HepG2 (cell line): ENCODE results near the gene MX2. TPM values are rescaled to one million over a fixed set of nuclear protein-coding genes. Genes with fewer than 3 reads are reported as not detected.
"Not testable (repeated sequence)": the region's sequence is repeated elsewhere in the genome, so short reads cannot be mapped to it uniquely, and the experiment has no call there.

Source experiments
- ATAC-seq: fragments of 200-7000 bp; cut with Tn5 transposase; 3 replicates; pipeline ENCODE4 v1.9.1; 2020; ENCODE audit warnings: mild to moderate bottlenecking, moderate library complexity
- BruUV-seq: library from RNA; stranded (reverse); fragments of 400-500 nt; replicated peaks from 2 replicates; lab custom pipeline; 2021; lab: Mats Ljungman, UMichigan
- CTCF ChIA-PET: fragments of 300-600 bp; formaldehyde crosslinking; extraction: SDS; loops from one replicate; lab custom pipeline; 2021; ENCODE audit warnings: low total read pairs, inconsistent platforms, low intra/inter-chr PET ratio; lab: Yijun Ruan, JAX
- POLR2A ChIA-PET: fragments of 350-600 bp; sonication (Branson Sonifier 250); formaldehyde crosslinking; loops from one replicate; lab custom pipeline; 2020; ENCODE audit warnings: antibody characterized with exemption, inconsistent platforms; lab: Yijun Ruan, JAX
- DNase-seq: peaks from one replicate; pipeline ENCODE4 v3.0.0-alpha.2; 2015; ENCODE audit warnings: low spot score
- FAIRE-seq: peaks from 3 replicates; lab custom pipeline; 2011; peaks lifted over from hg19 to GRCh38; lab: Jason Lieb, UNC
- H2AFZ ChIP-seq: one replicate; pipeline ENCODE4 v1.6.1; 2011; ENCODE audit warnings: low read length, inconsistent platforms
- H3K27ac ChIP-seq: fragments of 300-600 bp; 3 replicates; pipeline ENCODE4 v1.8.0; 2011; ENCODE audit warnings: mixed run types, mild to moderate bottlenecking, mixed read lengths, low read length, inconsistent platforms; ENCODE audit not compliant: insufficient read depth; ENCODE audit errors: extremely low read length
- H3K27me3 ChIP-seq, 2 experiments: fragments of 200-600 bp in 1 of 2; 2 replicates in 1 of 2; 3 replicates in 1 of 2; pipeline versions ENCODE4 v1.6.0 to v1.8.0; 2011; ENCODE audit warnings: low read length in 2 of 2, mild to moderate bottlenecking in 2 of 2, moderate library complexity in 2 of 2, inconsistent platforms in 1 of 2; ENCODE audit not compliant: insufficient read depth in 2 of 2, control insufficient read depth in 1 of 2
- H3K36me3 ChIP-seq, 2 experiments: fragments of 200-600 bp in 1 of 2; replicated peaks in 1 of 2; 2 replicates in 1 of 2; 3 replicates in 1 of 2; pipeline versions ENCODE4 v1.5.1 to v1.8.0; 2011; ENCODE audit warnings: low read length in 2 of 2, inconsistent platforms in 1 of 2; ENCODE audit not compliant: insufficient read depth in 2 of 2, control insufficient read depth in 1 of 2
- H3K4me1 ChIP-seq: 2 replicates; pipeline ENCODE4 v1.5.1; 2012; ENCODE audit warnings: low read length, inconsistent platforms; ENCODE audit not compliant: insufficient read depth
- H3K4me2 ChIP-seq: 2 replicates; pipeline ENCODE4 v1.6.0; 2011; ENCODE audit warnings: low read depth, low read length, inconsistent platforms
- H3K4me3 ChIP-seq, 3 experiments: fragments of 200-600 bp in 1 of 3; sonication (generic), shearing (Covaris generic) in 1 of 3; replicated peaks in 1 of 3; 2 replicates each; pipeline ENCODE4 v1.5.1; 2011 to 2016; ENCODE audit warnings: low read length in 3 of 3, inconsistent platforms in 2 of 3, low read depth in 2 of 3, mild to moderate bottlenecking in 2 of 3, control low read depth in 1 of 3, mixed read lengths in 1 of 3; ENCODE audit not compliant: insufficient read depth in 1 of 3
- H3K79me2 ChIP-seq: one replicate; pipeline ENCODE4 v1.6.1; 2011; ENCODE audit warnings: low read length, inconsistent platforms; ENCODE audit not compliant: insufficient read depth
- H3K9ac ChIP-seq: 2 replicates; pipeline ENCODE4 v1.6.0; 2011; ENCODE audit warnings: mild to moderate bottlenecking, low read depth, low read length, inconsistent platforms; ENCODE audit not compliant: insufficient read depth
- H3K9me3 ChIP-seq: 2 replicates; pipeline ENCODE4 v1.5.1; 2012; ENCODE audit warnings: mild to moderate bottlenecking, low read length
- H4K20me1 ChIP-seq: 2 replicates; pipeline ENCODE4 v1.6.0; 2011; ENCODE audit warnings: inconsistent platforms, mild to moderate bottlenecking, low read length, moderate library complexity; ENCODE audit not compliant: insufficient read depth
- CBX1 ChIP-seq: IDR thresholded peaks from one replicate; pipeline ENCODE4 v1.6.1; 2016; ENCODE audit warnings: antibody characterized with exemption, low read depth
- GATAD1 ChIP-seq: IDR thresholded peaks from 2 replicates; pipeline ENCODE4 v1.6.1; 2016; ENCODE audit warnings: missing genetic modification reagents, missing compliant biosample characterization
- HHEX ChIP-seq: IDR thresholded peaks from 2 replicates; pipeline ENCODE4 v1.6.1; 2016; ENCODE audit warnings: control low read depth
- HIVEP1 ChIP-seq: sonication (generic); formaldehyde crosslinking; IDR thresholded peaks from 2 replicates; pipeline ENCODE4 v1.4.0; 2020; ENCODE audit warnings: mild to moderate bottlenecking, missing genetic modification reagents
- IKZF1 ChIP-seq: fragments of 450-650 bp; IDR thresholded peaks from 2 replicates; pipeline ENCODE4 v1.7.1; 2016
- MBD4 ChIP-seq: IDR thresholded peaks from 2 replicates; pipeline ENCODE4 v1.6.1; 2012; ENCODE audit warnings: low read length, inconsistent platforms, borderline replicate concordance
- PRMT3 ChIP-seq: sonication (generic); formaldehyde crosslinking; IDR thresholded peaks from 2 replicates; pipeline ENCODE4 v1.8.1; 2022; ENCODE audit warnings: low read depth, mild to moderate bottlenecking, moderate library complexity, missing genetic modification reagents, borderline replicate concordance
- SRSF1 ChIP-seq: fragments of 200-400 bp; formaldehyde crosslinking; optimal IDR thresholded peaks from 2 replicates; pipeline ENCODE3; 2017; ENCODE audit warnings: mild to moderate bottlenecking, low read depth, low read length, moderate library complexity
- ZFP36L1 ChIP-seq: sonication (generic); formaldehyde crosslinking; IDR thresholded peaks from 2 replicates; pipeline ENCODE4 v1.8.0; 2022; ENCODE audit warnings: mild to moderate bottlenecking, missing genetic modification reagents, moderate library complexity
- ZNF326 ChIP-seq: sonication (generic); formaldehyde crosslinking; IDR thresholded peaks from 2 replicates; pipeline ENCODE4 v1.4.0; 2020; ENCODE audit warnings: missing genetic modification reagents, borderline replicate concordance
- ZNF431 ChIP-seq: sonication (generic); formaldehyde crosslinking; IDR thresholded peaks from 2 replicates; pipeline ENCODE4 v1.9.0; 2022; ENCODE audit warnings: missing genetic modification reagents, low read depth, mild to moderate bottlenecking, borderline replicate concordance
- WGBS: methylation state at CpG from one replicate; pipeline ENCODE4 v1.1.6; 2017; ENCODE audit warnings: low lambda C conversion rate; 5-methylcytosine and 5-hydroxymethylcytosine counted together
- in situ Hi-C: cut with HindIII; loops from 2 replicates; pipeline ENCODE4 v1.10.0; 2017; ENCODE audit warnings: low pct_unique_long_range_greater_than_20kb; ENCODE audit not compliant: extremely low pct_ligation_motif_present
- intact Hi-C: fragments of 100-400 bp; cut with micrococcal nuclease; formaldehyde crosslinking; loops from one replicate; pipeline ENCODE4 v1.10.0; 2022; ENCODE audit not compliant: unreplicated experiment
- polyA plus RNA-seq, 8 experiments: library from polyadenylated mRNA; depleted of rRNA in 3 of 8; stranded (reverse) in 7 of 8; unstranded in 1 of 8; fragments of >200 nt; fragmentation: Illumina TruSeq in 4 of 8; extraction: Trizol in 4 of 8; gene quantifications; 2 replicates each; pipeline versions ENCODE4 v1.2.1 to v1.2.3, GENCODE V29; 2011 to 2016; ENCODE audit warnings: low read depth in 4 of 8, missing spikeins in 1 of 8, mixed read lengths in 1 of 8; ENCODE audit not compliant: insufficient read depth in 1 of 8
- total RNA-seq, 5 experiments: library from RNA; depleted of rRNA; stranded (reverse); fragments of >200 nt; fragmentation: Illumina TruSeq; extraction: Trizol; gene quantifications; 2 replicates each; pipeline ENCODE4 v1.2.3, GENCODE V29; 2016; ENCODE audit warnings: low read depth in 1 of 5
- TF ChIP-seq, protein P1 (sequence below): sonication (generic); formaldehyde crosslinking; IDR thresholded peaks from 2 replicates; pipeline ENCODE4 v1.4.0; 2020; ENCODE audit warnings: missing genetic modification reagents, borderline replicate concordance
- TF ChIP-seq, protein P2 (sequence below): sonication (generic); formaldehyde crosslinking; IDR thresholded peaks from 2 replicates; pipeline ENCODE4 v1.4.0; 2020; ENCODE audit warnings: missing genetic modification reagents
- TF ChIP-seq, protein P3 (sequence below): sonication (generic); formaldehyde crosslinking; IDR thresholded peaks from 2 replicates; pipeline ENCODE4 v1.4.0; 2020; ENCODE audit warnings: missing genetic modification reagents, mild to moderate bottlenecking, borderline replicate concordance

Gene MX2
- total and polyA plus RNA-seq, 2 of the 13 experiments (the other 11 are each of a cell fraction or from before 2014, with no cell fraction given) = 24.0 to 35.7 TPM

- H3K4me2 ChIP-seq, H3K36me3 ChIP-seq, CTCF ChIA-PET, DNase-seq, H3K4me3 ChIP-seq, in situ Hi-C loops, H3K27me3 ChIP-seq, H3K9me3 ChIP-seq, H3K27ac ChIP-seq, BruUV-seq, H4K20me1 ChIP-seq, FAIRE-seq, H3K9ac ChIP-seq, H3K79me2 ChIP-seq, ATAC-seq: not testable (repeated sequence)
- Histone ChIP-seq H2AFZ (peak overlapping the region; percentile 5), H3K4me1 (peaks cover 12% of the 10 kb centered on the region)
- intact Hi-C loops = loop anchor here (5.0 kb wide), 1 partner anchor 50 kb away; no protein-coding TSS in a partner anchor
- POLR2A ChIA-PET = interaction anchor here (1.5 to 1.9 kb wide), 2 partner anchors 48 to 95 kb away, joined by 4 to 8 read pairs; no protein-coding TSS in a partner anchor
- peak; percentile 44; the same call in 1 of the 2 replicates for TF ChIP-seq ZNF431 (CRISPR knock-in tag)
- WGBS = 0% methylated on average over 2 of the region's 2 CpGs
Observed at GRCh38 chr21:41417505-41417904, 55.7 kb downstream of the MX2 start.

DNA sequence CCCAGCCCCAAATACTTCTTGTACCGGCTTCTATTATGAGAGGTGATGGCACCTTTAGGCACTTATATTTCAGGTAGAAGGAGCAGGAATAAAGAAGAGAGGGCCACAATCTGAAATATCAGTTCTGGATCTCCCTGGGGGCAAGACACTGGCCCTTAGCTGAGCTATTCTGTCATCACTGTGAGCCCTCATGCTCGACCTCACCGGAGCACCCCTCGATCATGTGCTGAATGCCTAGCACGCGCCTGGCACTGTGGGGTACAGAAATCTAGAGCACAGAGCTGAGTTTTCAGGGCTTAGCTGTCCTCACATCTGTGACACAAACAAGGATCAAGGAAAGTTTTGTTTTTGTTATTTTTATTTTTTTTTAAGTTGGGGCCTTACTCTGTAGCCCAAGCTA, 56.6 kb downstream of the MX2 start:
- no TSS peak for BruUV-seq
- CTCF ChIA-PET = no interaction called here
- TF ChIP-seq MBD4 (no peak), ZFP36L1 (CRISPR knock-in tag) (no peak), HIVEP1 (CRISPR knock-in tag) (no peak), ZNF326 (no peak), PRMT3 (CRISPR knock-in tag) (no peak), IKZF1 (no peak), CBX1 (no peak), HHEX (CRISPR knock-in tag) (no peak), GATAD1 (CRISPR knock-in tag) (no peak), SRSF1 (no peak)
- TF ChIP-seq, protein P1, sequence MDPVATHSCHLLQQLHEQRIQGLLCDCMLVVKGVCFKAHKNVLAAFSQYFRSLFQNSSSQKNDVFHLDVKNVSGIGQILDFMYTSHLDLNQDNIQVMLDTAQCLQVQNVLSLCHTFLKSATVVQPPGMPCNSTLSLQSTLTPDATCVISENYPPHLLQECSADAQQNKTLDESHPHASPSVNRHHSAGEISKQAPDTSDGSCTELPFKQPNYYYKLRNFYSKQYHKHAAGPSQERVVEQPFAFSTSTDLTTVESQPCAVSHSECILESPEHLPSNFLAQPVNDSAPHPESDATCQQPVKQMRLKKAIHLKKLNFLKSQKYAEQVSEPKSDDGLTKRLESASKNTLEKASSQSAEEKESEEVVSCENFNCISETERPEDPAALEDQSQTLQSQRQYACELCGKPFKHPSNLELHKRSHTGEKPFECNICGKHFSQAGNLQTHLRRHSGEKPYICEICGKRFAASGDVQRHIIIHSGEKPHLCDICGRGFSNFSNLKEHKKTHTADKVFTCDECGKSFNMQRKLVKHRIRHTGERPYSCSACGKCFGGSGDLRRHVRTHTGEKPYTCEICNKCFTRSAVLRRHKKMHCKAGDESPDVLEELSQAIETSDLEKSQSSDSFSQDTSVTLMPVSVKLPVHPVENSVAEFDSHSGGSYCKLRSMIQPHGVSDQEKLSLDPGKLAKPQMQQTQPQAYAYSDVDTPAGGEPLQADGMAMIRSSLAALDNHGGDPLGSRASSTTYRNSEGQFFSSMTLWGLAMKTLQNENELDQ (CRISPR knock-in tag) = no peak
- TF ChIP-seq, protein P2, sequence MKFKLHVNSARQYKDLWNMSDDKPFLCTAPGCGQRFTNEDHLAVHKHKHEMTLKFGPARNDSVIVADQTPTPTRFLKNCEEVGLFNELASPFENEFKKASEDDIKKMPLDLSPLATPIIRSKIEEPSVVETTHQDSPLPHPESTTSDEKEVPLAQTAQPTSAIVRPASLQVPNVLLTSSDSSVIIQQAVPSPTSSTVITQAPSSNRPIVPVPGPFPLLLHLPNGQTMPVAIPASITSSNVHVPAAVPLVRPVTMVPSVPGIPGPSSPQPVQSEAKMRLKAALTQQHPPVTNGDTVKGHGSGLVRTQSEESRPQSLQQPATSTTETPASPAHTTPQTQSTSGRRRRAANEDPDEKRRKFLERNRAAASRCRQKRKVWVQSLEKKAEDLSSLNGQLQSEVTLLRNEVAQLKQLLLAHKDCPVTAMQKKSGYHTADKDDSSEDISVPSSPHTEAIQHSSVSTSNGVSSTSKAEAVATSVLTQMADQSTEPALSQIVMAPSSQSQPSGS (CRISPR knock-in tag) = no peak
- TF ChIP-seq, protein P3, sequence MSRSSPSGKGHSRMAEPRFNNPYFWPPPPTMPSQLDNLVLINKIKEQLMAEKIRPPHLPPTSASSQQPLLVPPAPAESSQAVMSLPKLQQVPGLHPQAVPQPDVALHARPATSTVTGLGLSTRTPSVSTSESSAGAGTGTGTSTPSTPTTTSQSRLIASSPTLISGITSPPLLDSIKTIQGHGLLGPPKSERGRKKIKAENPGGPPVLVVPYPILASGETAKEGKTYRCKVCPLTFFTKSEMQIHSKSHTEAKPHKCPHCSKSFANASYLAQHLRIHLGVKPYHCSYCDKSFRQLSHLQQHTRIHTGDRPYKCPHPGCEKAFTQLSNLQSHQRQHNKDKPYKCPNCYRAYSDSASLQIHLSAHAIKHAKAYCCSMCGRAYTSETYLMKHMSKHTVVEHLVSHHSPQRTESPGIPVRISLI (CRISPR knock-in tag) = no peak

More for the DNA sequence above, 56.6 kb downstream of the MX2 start:
- WGBS = 77% methylated on average over 6 of the region's 6 CpGs
- POLR2A ChIA-PET = interaction anchor here (1.5 to 1.9 kb wide), 2 partner anchors 49 to 96 kb away, joined by 4 to 8 read pairs; no protein-coding TSS in a partner anchor
- Histone ChIP-seq H3K36me3 (no peaks in the 10 kb centered on the region), H3K4me1 (peaks cover 12% of the 10 kb centered on the region), H2AFZ (no peak overlapping the region), H3K79me2 (no peaks in the 10 kb centered on the region), H3K9ac (no peak overlapping the region), H3K4me3 (no peak overlapping the region), H3K27me3 (no peaks in the 10 kb centered on the region; a peak in 1 of 5 replicates), H3K4me2 (no peak overlapping the region), H4K20me1 (no peaks in the 10 kb centered on the region), H3K9me3 (no peaks in the 10 kb centered on the region), H3K27ac (no peak overlapping the region)
- FAIRE-seq = no peak
- no peak for DNase-seq
- in situ Hi-C loops = no loop called here
- ATAC-seq = no peak
- intact Hi-C loops = loop anchor here (5.0 kb wide), 1 partner anchor 51 kb away; no protein-coding TSS in a partner anchor
